Panc1 (cell line): Measurements from ENCODE around the gene PCDHA10. TPM values are rescaled to one million over a fixed set of nuclear protein-coding genes. Genes with fewer than 3 reads are reported as not detected.
"Not testable (repeated sequence)": the region's sequence is repeated elsewhere in the genome, so short reads cannot be mapped to it uniquely, and the experiment has no call there.

Experiments
- ATAC-seq: fragments of 200-7000 bp; cut with Tn5 transposase; 2 replicates; pipeline ENCODE4 v1.9.1; 2020; ENCODE audit warnings: mild to moderate bottlenecking, moderate library complexity
- BruUV-seq: library from RNA; stranded (reverse); fragments of 400-500 nt; replicated peaks from 2 replicates; lab custom pipeline; 2021; lab: Mats Ljungman, UMichigan
- CTCF ChIA-PET: fragments of 300-600 bp; sonication (Branson Sonifier 250); formaldehyde crosslinking; loops from one replicate; lab custom pipeline; 2022; ENCODE audit warnings: antibody characterized with exemption; lab: Charles Lee
- POLR2A ChIA-PET: fragments of 300-600 bp; sonication (Branson Sonifier 250); formaldehyde crosslinking; loops from one replicate; lab custom pipeline; 2022; ENCODE audit warnings: antibody characterized with exemption; lab: Charles Lee
- DNase-seq: peaks from one replicate; pipeline ENCODE4 v3.0.0-alpha.2; 2010; ENCODE audit warnings: low read depth, low spot score
- H3K27ac ChIP-seq: 2 replicates; pipeline ENCODE4 v1.5.1; 2011; ENCODE audit warnings: mild to moderate bottlenecking, low read length, inconsistent platforms
- H3K27me3 ChIP-seq: fragments of 200-500 bp; sonication (Bioruptor generic); 2 replicates; pipeline ENCODE4 v1.6.0; 2014; ENCODE audit warnings: low read length, inconsistent platforms; ENCODE audit not compliant: control insufficient read depth, insufficient read depth
- H3K36me3 ChIP-seq: fragments of 200-500 bp; sonication (Bioruptor generic); 2 replicates; pipeline ENCODE4 v1.5.1; 2014; ENCODE audit warnings: inconsistent platforms, mild to moderate bottlenecking, low read length, moderate library complexity; ENCODE audit not compliant: control insufficient read depth, insufficient read depth
- H3K4me1 ChIP-seq: 2 replicates; pipeline ENCODE4 v1.5.1; 2011; ENCODE audit warnings: inconsistent platforms, mild to moderate bottlenecking, low read length, moderate library complexity; ENCODE audit not compliant: control insufficient read depth, insufficient read depth
- H3K4me3 ChIP-seq, 2 experiments: 2 replicates each; pipeline ENCODE4 v1.5.1; 2011 to 2012; ENCODE audit warnings: low read depth in 2 of 2, low read length in 2 of 2, mild to moderate bottlenecking in 2 of 2, inconsistent platforms in 1 of 2, moderate library complexity in 1 of 2
- H3K9me3 ChIP-seq: fragments of 200-500 bp; sonication (Bioruptor generic); 2 replicates; pipeline ENCODE4 v1.5.1; 2014; ENCODE audit warnings: low read depth, mild to moderate bottlenecking, inconsistent platforms, low read length, moderate library complexity; ENCODE audit not compliant: control insufficient read depth, insufficient read depth
- SIN3A ChIP-seq: IDR thresholded peaks from 2 replicates; pipeline ENCODE4 v1.6.1; 2012; ENCODE audit warnings: low read depth, mild to moderate bottlenecking, low read length, moderate library complexity, borderline replicate concordance; ENCODE audit not compliant: insufficient read depth
- in situ Hi-C: cut with HindIII; loops from 2 replicates; pipeline ENCODE4 v1.10.0; 2016; ENCODE audit warnings: low sequenced_read_pairs, low pct_unique_long_range_greater_than_20kb
- intact Hi-C: fragments of 100-400 bp; cut with micrococcal nuclease; formaldehyde crosslinking; loops from one replicate; pipeline ENCODE4 v1.10.0; 2022; ENCODE audit not compliant: unreplicated experiment
- total RNA-seq: library from RNA; stranded (reverse); gene quantifications from one replicate; pipeline ENCODE4 v1.2.1, GENCODE V29; 2021; ENCODE audit not compliant: unreplicated experiment
- TF ChIP-seq, protein P1 (sequence below): fragments of 450-650 bp; IDR thresholded peaks from 2 replicates; pipeline ENCODE4 v1.5.1; 2017; ENCODE audit warnings: mild to moderate bottlenecking

The PCDHA10 gene
- total RNA-seq, 1 experiment from 2014 or later = 0.33 TPM

GRCh38 chr5:140842798-140843733, 12.6 kb upstream of the PCDHA10 start:
- intact Hi-C loops = no loop called here
- Histone ChIP-seq H3K27ac (no peak overlapping the region), H3K4me1 (no peaks in the 10 kb centered on the region), H3K4me3 (no peak overlapping the region), H3K9me3 (no peaks in the 10 kb centered on the region), H3K36me3 (no peaks in the 10 kb centered on the region), H3K27me3 (no peaks in the 10 kb centered on the region)
- in situ Hi-C loops = no loop called here
- no peak for ATAC-seq
- DNase-seq = no peak
- POLR2A ChIA-PET = no interaction called here
- CTCF ChIA-PET = no interaction called here
- BruUV-seq = no TSS peak
- no peak for TF ChIP-seq SIN3A

GRCh38 chr5:140848139-140849102, 7.3 kb upstream of the PCDHA10 start, which contains the start of gene PCDHA9:
TSS of gene PCDHA9 (plus strand) at chr5:140848382. CDS start at chr5:140848496, 114 bp downstream.
- TF ChIP-seq, protein P1, sequence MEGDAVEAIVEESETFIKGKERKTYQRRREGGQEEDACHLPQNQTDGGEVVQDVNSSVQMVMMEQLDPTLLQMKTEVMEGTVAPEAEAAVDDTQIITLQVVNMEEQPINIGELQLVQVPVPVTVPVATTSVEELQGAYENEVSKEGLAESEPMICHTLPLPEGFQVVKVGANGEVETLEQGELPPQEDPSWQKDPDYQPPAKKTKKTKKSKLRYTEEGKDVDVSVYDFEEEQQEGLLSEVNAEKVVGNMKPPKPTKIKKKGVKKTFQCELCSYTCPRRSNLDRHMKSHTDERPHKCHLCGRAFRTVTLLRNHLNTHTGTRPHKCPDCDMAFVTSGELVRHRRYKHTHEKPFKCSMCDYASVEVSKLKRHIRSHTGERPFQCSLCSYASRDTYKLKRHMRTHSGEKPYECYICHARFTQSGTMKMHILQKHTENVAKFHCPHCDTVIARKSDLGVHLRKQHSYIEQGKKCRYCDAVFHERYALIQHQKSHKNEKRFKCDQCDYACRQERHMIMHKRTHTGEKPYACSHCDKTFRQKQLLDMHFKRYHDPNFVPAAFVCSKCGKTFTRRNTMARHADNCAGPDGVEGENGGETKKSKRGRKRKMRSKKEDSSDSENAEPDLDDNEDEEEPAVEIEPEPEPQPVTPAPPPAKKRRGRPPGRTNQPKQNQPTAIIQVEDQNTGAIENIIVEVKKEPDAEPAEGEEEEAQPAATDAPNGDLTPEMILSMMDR = 0 out of 2 replicates have a peak, but pooled peaks have one; percentile 13
- POLR2A ChIA-PET, H3K27me3 ChIP-seq, CTCF ChIA-PET, BruUV-seq, in situ Hi-C loops, DNase-seq, H3K9me3 ChIP-seq, H3K4me1 ChIP-seq, ATAC-seq, H3K27ac ChIP-seq, H3K36me3 ChIP-seq, H3K4me3 ChIP-seq, intact Hi-C loops: not testable (repeated sequence)

DNA sequence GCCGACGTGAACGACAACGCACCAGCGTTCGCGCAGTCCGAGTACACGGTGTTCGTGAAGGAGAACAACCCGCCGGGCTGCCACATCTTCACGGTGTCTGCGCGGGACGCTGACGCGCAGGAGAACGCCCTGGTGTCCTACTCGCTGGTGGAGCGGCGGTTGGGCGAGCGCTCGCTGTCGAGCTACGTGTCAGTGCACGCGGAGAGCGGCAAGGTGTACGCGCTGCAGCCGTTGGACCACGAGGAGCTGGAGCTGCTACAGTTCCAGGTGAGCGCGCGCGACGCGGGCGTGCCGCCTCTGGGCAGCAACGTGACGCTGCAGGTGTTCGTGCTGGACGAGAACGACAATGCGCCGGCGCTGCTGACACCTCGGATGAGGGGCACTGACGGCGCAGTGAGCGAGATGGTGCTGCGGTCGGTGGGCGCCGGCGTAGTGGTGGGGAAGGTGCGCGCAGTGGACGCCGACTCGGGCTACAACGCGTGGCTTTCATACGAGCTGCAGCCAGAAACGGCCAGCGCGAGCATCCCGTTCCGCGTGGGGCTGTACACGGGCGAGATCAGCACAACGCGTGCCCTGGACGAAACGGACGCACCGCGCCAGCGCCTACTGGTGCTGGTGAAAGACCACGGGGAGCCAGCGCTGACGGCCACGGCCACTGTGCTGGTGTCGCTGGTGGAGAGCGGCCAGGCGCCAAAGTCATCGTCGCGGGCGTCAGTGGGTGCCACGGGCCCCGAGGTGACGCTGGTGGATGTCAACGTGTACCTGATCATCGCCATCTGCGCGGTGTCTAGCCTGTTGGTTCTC, 5.7 kb upstream of the PCDHA10 start:
- H3K4me3 ChIP-seq, H3K36me3 ChIP-seq, DNase-seq, H3K27me3 ChIP-seq, POLR2A ChIA-PET, H3K27ac ChIP-seq, BruUV-seq, ATAC-seq, intact Hi-C loops, CTCF ChIA-PET, H3K9me3 ChIP-seq, H3K4me1 ChIP-seq, in situ Hi-C loops: not testable (repeated sequence)
